GM12891 (cell line): ENCODE measurements around the gene TMEM178B.

Experiments
- PAX5 ChIP-seq: IDR thresholded peaks from 2 replicates; pipeline ENCODE4 v1.6.1; 2011; ENCODE audit warnings: low read length, moderate library complexity, mild to moderate bottlenecking; ENCODE audit not compliant: insufficient read depth, severe bottlenecking
- POLR2A ChIP-seq: IDR thresholded peaks from 2 replicates; pipeline ENCODE4 v1.6.1; 2011; ENCODE audit warnings: low read depth, low read length, control low read depth
- POLR2AphosphoS5 ChIP-seq: IDR thresholded peaks from 2 replicates; pipeline ENCODE4 v1.6.1; 2011; ENCODE audit warnings: low read depth, low read length, control low read depth
- POU2F2 ChIP-seq: IDR thresholded peaks from 2 replicates; pipeline ENCODE4 v1.6.1; 2011; ENCODE audit warnings: low read depth, mild to moderate bottlenecking, control low read depth, low read length, moderate library complexity
- SPI1 ChIP-seq: IDR thresholded peaks from 2 replicates; pipeline ENCODE4 v1.6.1; 2011; ENCODE audit warnings: low read depth, low read length, control low read depth
- TAF1 ChIP-seq: IDR thresholded peaks from 2 replicates; pipeline ENCODE4 v1.6.1; 2011; ENCODE audit warnings: low read depth, low read length, control low read depth

DNA sequence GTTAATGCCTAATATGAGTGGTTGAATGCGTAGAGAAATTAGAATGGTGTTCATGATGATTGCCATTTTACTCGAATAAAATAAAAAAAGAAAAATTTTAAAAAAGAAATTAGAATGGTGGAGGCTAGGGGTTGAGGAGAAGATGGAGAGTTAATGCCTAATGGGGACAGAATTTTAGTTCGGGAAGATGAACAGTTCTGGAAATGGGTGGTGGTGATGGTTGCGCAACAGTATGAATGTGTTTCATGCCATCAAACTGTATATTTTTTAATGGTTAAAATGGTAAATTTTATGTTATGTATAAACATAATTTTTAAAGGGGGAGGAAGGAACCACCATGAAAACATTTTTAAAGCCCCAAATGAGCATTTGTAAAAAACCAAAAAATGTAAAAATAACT is 337.3 kb downstream of the TMEM178B start:
- no peak for TF ChIP-seq POLR2AphosphoS5
- TF ChIP-seq TAF1: no peak
- TF ChIP-seq PAX5: no peak
- no peak for TF ChIP-seq POLR2A
- TF ChIP-seq SPI1: no peak
- TF ChIP-seq POU2F2: no peak
